CD4-positive, alpha-beta T cell treated with Interleukin-21 for 1 hour (primary cell): ENCODE data around the gene CALD1.

Source experiments
- DNase-seq: peaks from one replicate; pipeline ENCODE4 v3.0.0-alpha.2; 2020

Gene CALD1

GRCh38 chr7:134936893-134937510 is 157.6 kb downstream of the CALD1 start:
- no peak for DNase-seq

- no peak for DNase-seq
Measured at GRCh38 chr7:134938141-134938540, 158.7 kb downstream of the CALD1 start.

DNA sequence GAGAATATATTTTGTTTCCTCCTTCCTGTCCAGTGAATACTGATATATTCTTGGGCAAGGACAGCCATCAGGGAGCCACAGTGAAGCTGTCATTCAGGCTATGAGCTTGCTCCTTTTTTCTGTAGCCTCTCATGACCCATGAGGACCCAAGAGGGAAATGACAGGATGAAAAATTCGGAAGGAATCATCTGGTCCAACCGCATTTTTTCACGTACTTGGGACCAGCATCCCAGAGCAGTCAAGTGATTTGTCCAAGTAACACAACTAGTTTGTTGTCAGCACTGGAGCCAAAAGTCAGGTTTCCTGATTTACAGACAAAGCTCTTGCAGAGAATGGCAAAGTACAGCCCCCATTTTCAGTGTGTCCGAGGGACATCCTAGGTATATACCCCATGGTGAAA is 159.7 kb downstream of the CALD1 start:
- no peak for DNase-seq

DNA sequence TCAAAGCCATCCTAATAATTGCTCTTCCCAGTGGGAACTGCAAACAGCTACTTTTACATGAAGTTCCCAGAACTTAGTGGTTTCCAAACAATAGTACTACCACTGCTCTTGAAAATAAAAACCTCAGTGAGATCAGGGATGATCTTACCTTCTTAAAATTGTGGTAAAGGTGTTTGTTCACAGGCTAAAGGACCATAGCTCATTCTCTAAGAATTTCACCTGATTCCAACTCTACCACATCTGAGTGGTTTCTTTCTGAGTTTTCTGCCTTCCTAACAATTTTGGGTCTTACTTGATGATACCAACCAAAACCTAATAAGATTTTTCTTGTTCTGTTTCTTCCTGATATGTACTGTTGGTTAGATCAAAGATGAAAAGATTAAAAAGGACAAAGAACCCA is 161.3 kb downstream of the CALD1 start:
- DNase-seq: no peak

GRCh38 chr7:134941185-134941900 is 161.9 kb downstream of the CALD1 start:
- no peak for DNase-seq

- no peak for DNase-seq
Measured at GRCh38 chr7:134941952-134942351, 162.5 kb downstream of the CALD1 start.

- DNase-seq: no peak
Measured at GRCh38 chr7:134942690-134943466, 163.4 kb downstream of the CALD1 start.

DNA sequence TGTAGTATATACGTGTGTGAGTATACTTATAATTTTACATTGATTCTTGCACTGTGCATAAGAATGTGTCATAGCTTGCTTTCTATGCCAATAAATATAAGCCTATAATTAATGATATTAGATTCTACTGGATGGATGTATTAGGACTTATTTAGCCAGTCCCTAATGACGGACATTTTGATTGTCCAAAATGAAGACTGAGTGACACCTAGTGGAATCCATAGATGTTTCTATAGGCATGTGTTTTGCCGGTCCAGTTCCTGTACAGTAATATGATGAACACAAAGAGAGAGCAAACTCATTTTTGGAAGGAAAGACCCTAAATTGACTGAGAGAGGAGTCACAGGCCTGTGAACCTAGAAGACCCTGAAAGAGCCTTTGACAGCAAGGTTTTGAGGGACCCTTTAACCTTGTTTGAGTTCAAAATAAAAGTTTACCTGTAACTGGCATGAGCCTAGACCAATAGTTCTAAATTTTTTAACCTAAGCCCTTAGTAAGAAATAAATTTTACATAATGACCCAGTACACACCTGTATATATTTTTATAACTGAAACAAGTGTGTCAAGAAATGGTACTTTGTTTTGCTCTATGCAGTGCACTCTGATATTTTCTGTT is 164.5 kb downstream of the CALD1 start:
- peak; percentile 13 for DNase-seq

GRCh38 chr7:134945691-134946090 is 166.3 kb downstream of the CALD1 start:
- DNase-seq: no peak

- no peak for DNase-seq
Measured at GRCh38 chr7:134946260-134946659, 166.8 kb downstream of the CALD1 start.

- no peak for DNase-seq
Measured at GRCh38 chr7:134947329-134947728, 167.9 kb downstream of the CALD1 start.

DNA sequence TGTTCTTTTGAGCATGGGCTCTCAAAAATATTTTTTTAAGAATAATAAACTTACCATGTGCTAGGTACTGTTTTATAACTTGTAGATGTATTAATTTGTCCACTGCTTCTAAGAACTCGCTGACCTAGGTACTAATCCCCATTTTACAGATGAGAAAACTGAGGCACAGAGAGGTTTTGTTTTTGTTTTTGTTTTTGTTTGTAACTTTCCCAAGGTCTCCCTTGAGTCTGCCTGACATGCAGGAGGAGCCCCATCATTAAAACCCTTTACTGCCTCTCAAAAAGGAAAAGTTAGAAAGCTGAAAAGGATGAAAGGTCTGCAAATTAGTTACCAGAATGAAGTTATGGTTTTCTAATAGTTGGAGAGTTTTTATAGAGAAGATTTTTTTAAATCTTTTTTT is 168.4 kb downstream of the CALD1 start:
- no peak for DNase-seq

GRCh38 chr7:134948246-134948645 is 168.8 kb downstream of the CALD1 start:
- no peak for DNase-seq

- DNase-seq: no peak
Measured at GRCh38 chr7:134948736-134949135, 169.3 kb downstream of the CALD1 start.

DNA sequence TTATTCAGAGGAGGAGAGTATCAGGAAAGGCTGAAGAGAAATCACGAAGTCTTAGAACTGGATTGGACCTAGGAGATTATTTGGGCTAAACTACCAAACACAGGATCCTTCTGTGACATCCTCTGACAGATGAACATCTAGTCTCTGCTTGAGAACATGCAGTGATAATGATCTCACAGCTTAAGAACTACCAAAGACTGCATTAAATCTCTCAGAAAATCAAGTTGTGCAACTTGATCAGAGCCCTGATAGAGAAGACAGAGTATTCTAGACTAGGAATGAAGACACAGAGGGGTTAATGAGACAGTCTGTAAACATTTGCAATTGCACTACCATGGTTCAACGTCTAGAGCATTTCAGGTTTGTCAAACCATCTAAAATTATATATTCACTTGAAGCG is 169.7 kb downstream of the CALD1 start:
- DNase-seq: no peak

- peak; percentile 48 for DNase-seq
Measured at GRCh38 chr7:134954197-134955082, 175.0 kb downstream of the CALD1 start.

DNA sequence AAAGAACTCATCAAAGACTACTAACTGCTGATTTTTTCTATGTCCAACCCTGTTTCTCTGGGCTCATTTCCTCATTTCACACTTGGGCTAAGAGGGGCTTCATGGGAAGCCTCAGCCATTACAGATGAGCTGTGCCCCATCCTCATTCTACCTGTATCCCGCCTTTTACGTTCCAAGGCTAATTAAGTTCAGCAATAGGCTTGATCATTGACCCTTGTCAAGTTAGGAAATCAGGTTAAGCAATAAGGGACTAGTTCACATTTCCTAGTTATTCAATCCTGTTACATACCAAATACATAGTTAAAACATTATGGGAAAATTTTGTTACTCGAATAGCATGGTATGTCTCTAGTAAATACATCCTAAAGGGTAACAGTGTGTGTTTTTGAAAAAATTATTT is 177.6 kb downstream of the CALD1 start:
- DNase-seq: no peak

DNA sequence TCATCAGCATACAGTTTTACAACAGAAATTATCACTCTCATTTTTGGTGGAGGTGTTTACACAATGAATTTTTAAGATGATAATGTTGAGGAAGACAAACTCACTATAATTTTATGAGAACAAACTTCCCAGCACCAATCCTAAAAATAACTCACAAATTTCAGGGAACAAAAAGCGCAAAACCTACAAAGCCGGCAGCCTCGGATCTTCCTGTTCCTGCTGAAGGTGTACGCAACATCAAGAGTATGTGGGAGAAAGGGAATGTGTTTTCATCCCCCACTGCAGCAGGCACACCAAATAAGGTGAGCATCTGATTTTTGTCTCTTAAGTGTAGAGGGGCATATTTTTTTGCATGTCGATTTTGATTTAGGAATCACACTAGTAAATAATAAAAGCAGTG is 180.4 kb downstream of the CALD1 start:
- no peak for DNase-seq

GRCh38 chr7:134962270-134962780 is 182.9 kb downstream of the CALD1 start:
- no peak for DNase-seq

DNA sequence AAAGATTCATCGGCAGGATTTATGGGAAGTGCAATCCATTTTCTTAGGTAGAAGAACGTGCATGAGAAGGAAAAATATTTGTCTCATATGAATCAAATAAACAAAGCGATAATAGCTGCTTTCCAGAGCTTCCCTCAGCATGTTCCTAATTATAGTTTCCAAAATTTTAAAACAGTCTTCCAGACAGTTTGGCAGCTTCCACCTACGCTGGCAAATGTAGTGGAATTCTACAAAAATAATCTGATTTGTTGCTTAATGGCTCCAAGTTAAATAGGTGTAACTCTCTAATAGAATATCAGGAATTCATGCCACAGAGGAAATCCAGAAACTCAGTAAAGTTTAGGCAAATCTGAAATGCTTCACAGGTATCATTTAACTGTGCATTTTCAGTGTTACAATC is 183.6 kb downstream of the CALD1 start:
- DNase-seq: no peak

DNA sequence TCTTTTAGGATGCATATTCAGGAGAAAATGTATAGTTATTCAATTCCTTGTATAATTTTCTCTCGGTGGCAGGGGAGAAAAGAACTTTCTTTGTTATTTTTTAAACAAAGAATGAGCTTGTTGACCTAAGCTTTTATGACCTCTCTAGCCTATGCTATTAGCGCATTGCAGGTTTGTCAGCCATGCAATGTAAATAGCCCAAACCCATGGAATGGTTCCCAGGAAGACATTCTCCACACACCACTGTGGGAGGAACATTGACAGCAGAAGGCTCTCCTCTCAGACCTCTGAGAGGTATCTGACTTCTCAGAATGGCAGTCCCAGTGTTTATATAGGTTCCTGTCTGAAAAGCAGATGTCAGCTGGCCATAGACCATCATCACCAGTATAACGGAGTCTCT is 187.3 kb downstream of the CALD1 start:
- no peak for DNase-seq

DNA sequence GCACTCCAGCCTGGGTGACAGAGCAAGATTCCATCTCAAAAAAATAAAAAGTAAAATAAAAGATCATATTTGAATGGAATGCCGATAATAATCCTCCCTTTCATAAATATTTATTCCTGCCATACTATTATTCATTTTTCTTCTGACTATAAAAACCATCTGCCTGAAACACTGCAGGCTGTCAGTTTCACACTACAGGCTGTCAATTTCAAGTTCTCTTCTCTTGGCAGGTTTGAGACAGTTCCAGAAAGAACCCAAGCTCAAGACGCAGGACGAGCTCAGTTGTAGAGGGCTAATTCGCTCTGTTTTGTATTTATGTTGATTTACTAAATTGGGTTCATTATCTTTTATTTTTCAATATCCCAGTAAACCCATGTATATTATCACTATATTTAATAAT is 188.7 kb downstream of the CALD1 start:
- DNase-seq: no peak
